WTC11 (cell line): ENCODE measurements around the gene RACK1. TPM values are rescaled to one million over a fixed set of nuclear protein-coding genes. Genes with fewer than 3 reads are reported as not detected.

ENCODE experiments used
- ATAC-seq: fragments of 200-7000 bp; cut with Tn5 transposase; 2 replicates; pipeline ENCODE4 v1.10.0; 2021; ENCODE audit warnings: mild to moderate bottlenecking, moderate library complexity
- CTCF ChIA-PET: fragments of 300-600 bp; sonication (Branson Sonifier 250); formaldehyde crosslinking; loops from one replicate; lab custom pipeline; 2021; ENCODE audit warnings: antibody characterized with exemption; lab: Charles Lee
- POLR2A ChIA-PET: fragments of 350-600 bp; sonication (Branson Sonifier 250); formaldehyde crosslinking; loops from one replicate; lab custom pipeline; 2021; ENCODE audit warnings: antibody characterized with exemption; lab: Charles Lee
- DNase-seq: peaks from one replicate; pipeline ENCODE4 v3.0.0; 2021; ENCODE audit warnings: low spot score
- H3K27ac Mint-ChIP-seq: 2 replicates; pipeline ENCODE4 v1.8.0; 2021; ENCODE audit warnings: mixed read lengths
- H3K27me3 Mint-ChIP-seq: 2 replicates; pipeline ENCODE4 v1.8.0; 2021; ENCODE audit warnings: low read depth, mild to moderate bottlenecking, moderate library complexity, mixed read lengths
- H3K36me3 Mint-ChIP-seq: 2 replicates; pipeline ENCODE4 v1.8.0; 2021; ENCODE audit warnings: mixed read lengths
- H3K4me1 Mint-ChIP-seq: 2 replicates; pipeline ENCODE4 v1.8.0; 2022; ENCODE audit warnings: mixed read lengths
- H3K4me3 Mint-ChIP-seq: 2 replicates; pipeline ENCODE4 v1.8.0; 2021; ENCODE audit warnings: mild to moderate bottlenecking, moderate library complexity, mixed read lengths
- H3K9me3 Mint-ChIP-seq: 2 replicates; pipeline ENCODE4 v1.8.0; 2021; ENCODE audit warnings: mixed read lengths
- GABPB1 ChIP-seq: sonication (generic); formaldehyde crosslinking; IDR thresholded peaks from 2 replicates; pipeline ENCODE4 v1.8.1; 2023; ENCODE audit warnings: mild to moderate bottlenecking, missing genetic modification reagents
- GTF2I ChIP-seq: fragments of 250-450 bp; sonication (Bioruptor Pico); conservative IDR thresholded peaks from 2 replicates; pipeline ENCODE4 v1.4.0; 2021; ENCODE audit warnings: mild to moderate bottlenecking
- JUN ChIP-seq: sonication (generic); formaldehyde crosslinking; IDR thresholded peaks from 2 replicates; pipeline ENCODE4 v1.8.0; 2023; ENCODE audit warnings: mild to moderate bottlenecking, missing genetic modification reagents
- MXD4 ChIP-seq: fragments of 250-450 bp; sonication (Bioruptor Pico); IDR thresholded peaks from 2 replicates; pipeline ENCODE4 v1.8.0; 2021; ENCODE audit warnings: mild to moderate bottlenecking, moderate library complexity, borderline replicate concordance
- NFATC4 ChIP-seq: fragments of 250-450 bp; sonication (Bioruptor Pico); IDR thresholded peaks from 2 replicates; pipeline ENCODE4 v1.9.0; 2021; ENCODE audit warnings: mild to moderate bottlenecking
- RELA ChIP-seq: sonication (generic); formaldehyde crosslinking; IDR thresholded peaks from 2 replicates; pipeline ENCODE4 v1.8.1; 2022; ENCODE audit warnings: missing genetic modification reagents, mild to moderate bottlenecking, borderline replicate concordance
- ZNF138 ChIP-seq: sonication (generic); formaldehyde crosslinking; conservative IDR thresholded peaks from 2 replicates; pipeline ENCODE4 v1.8.1; 2022; ENCODE audit warnings: mild to moderate bottlenecking, moderate library complexity, missing genetic modification reagents
- ZNF219 ChIP-seq: sonication (generic); formaldehyde crosslinking; IDR thresholded peaks from 2 replicates; pipeline ENCODE4 v1.8.0; 2023; ENCODE audit warnings: missing genetic modification reagents, mild to moderate bottlenecking, borderline replicate concordance
- ZNF263 ChIP-seq: sonication (generic); formaldehyde crosslinking; IDR thresholded peaks from 2 replicates; pipeline ENCODE4 v1.8.1; 2022; ENCODE audit warnings: low read depth, mild to moderate bottlenecking, moderate library complexity, missing genetic modification reagents
- ZNF671 ChIP-seq: fragments of 250-450 bp; sonication (Bioruptor Pico); IDR thresholded peaks from 2 replicates; pipeline ENCODE4 v1.8.0; 2021; ENCODE audit warnings: mild to moderate bottlenecking
- total RNA-seq: library from RNA; stranded (reverse); gene quantifications from 3 replicates; pipeline ENCODE4 v1.2.3, GENCODE V29; 2021
- TF ChIP-seq, protein P1 (sequence below): sonication (generic); formaldehyde crosslinking; IDR thresholded peaks from 2 replicates; pipeline ENCODE4 v1.8.0; 2022; ENCODE audit warnings: missing genetic modification reagents
- TF ChIP-seq, protein P2 (sequence below): fragments of 250-450 bp; sonication (Bioruptor Pico); IDR thresholded peaks from 2 replicates; pipeline ENCODE4 v1.9.0; 2021; ENCODE audit warnings: mild to moderate bottlenecking
- TF ChIP-seq, protein P3 (sequence below): sonication (generic); formaldehyde crosslinking; IDR thresholded peaks from 2 replicates; pipeline ENCODE4 v1.8.1; 2023; ENCODE audit warnings: mild to moderate bottlenecking, missing genetic modification reagents, moderate library complexity
- TF ChIP-seq, protein P4 (sequence below): sonication (generic); formaldehyde crosslinking; IDR thresholded peaks from 2 replicates; pipeline ENCODE4 v1.8.0; 2022; ENCODE audit warnings: mild to moderate bottlenecking, missing genetic modification reagents
- TF ChIP-seq, protein P5 (sequence below): sonication (generic); formaldehyde crosslinking; IDR thresholded peaks from 2 replicates; pipeline ENCODE4 v1.8.0; 2022; ENCODE audit warnings: mild to moderate bottlenecking, missing genetic modification reagents
- TF ChIP-seq, protein P6 (sequence below): sonication (generic); formaldehyde crosslinking; IDR thresholded peaks from 2 replicates; pipeline ENCODE4 v1.8.0; 2023; ENCODE audit warnings: missing genetic modification reagents, mild to moderate bottlenecking, borderline replicate concordance
- TF ChIP-seq, protein P7 (sequence below): sonication (generic); formaldehyde crosslinking; IDR thresholded peaks from 2 replicates; pipeline ENCODE4 v1.8.1; 2022; ENCODE audit warnings: mild to moderate bottlenecking, missing genetic modification reagents, moderate library complexity, borderline replicate concordance
- TF ChIP-seq, protein P8 (sequence below): sonication (generic); formaldehyde crosslinking; IDR thresholded peaks from 2 replicates; pipeline ENCODE4 v1.8.1; 2023; ENCODE audit warnings: mild to moderate bottlenecking, missing genetic modification reagents, borderline replicate concordance

The RACK1 gene
- total RNA-seq, 1 experiment from 2014 or later, result 2,360 TPM

DNA sequence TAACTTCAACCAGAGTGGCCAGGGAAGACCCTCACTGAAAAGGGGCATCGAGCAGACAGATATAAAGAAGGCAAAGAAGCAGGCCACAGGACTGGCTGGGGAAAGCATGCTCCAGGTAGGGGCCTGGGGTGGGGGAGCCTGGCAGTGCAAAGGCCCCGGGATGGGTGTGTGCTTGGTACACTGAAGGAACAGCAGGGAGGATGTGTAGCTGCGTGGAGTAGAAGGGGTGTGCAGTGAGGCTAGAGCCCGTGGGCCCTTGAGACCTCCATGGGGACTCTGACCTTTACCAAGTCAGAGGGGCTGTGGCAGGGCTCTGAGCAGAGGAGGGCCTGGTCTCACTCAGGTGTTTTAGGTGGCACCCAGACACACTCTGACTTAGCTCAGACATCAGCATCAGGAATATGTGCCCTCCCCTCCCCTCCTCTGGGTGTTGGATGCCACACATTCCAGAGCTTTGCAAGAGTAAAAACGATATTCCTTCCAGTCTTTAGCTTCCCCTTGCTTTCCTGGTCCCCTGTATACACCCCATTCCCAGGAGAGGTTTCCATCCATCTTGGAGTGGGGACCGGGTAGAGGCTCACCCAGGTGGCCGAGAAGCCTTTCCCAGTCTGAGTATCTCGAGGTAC lies 46.3 kb downstream of the RACK1 start:
- H3K9me3 Mint-ChIP-seq, result no peaks in the 10 kb centered on the region
- TF ChIP-seq, protein P1, sequence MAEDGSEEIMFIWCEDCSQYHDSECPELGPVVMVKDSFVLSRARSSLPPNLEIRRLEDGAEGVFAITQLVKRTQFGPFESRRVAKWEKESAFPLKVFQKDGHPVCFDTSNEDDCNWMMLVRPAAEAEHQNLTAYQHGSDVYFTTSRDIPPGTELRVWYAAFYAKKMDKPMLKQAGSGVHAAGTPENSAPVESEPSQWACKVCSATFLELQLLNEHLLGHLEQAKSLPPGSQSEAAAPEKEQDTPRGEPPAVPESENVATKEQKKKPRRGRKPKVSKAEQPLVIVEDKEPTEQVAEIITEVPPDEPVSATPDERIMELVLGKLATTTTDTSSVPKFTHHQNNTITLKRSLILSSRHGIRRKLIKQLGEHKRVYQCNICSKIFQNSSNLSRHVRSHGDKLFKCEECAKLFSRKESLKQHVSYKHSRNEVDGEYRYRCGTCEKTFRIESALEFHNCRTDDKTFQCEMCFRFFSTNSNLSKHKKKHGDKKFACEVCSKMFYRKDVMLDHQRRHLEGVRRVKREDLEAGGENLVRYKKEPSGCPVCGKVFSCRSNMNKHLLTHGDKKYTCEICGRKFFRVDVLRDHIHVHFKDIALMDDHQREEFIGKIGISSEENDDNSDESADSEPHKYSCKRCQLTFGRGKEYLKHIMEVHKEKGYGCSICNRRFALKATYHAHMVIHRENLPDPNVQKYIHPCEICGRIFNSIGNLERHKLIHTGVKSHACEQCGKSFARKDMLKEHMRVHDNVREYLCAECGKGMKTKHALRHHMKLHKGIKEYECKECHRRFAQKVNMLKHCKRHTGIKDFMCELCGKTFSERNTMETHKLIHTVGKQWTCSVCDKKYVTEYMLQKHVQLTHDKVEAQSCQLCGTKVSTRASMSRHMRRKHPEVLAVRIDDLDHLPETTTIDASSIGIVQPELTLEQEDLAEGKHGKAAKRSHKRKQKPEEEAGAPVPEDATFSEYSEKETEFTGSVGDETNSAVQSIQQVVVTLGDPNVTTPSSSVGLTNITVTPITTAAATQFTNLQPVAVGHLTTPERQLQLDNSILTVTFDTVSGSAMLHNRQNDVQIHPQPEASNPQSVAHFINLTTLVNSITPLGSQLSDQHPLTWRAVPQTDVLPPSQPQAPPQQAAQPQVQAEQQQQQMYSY, result no peak
- TF ChIP-seq ZNF263 (no peak), GABPB1 (CRISPR knock-in tag) (no peak), ZNF219 (CRISPR knock-in tag) (no peak), JUN (CRISPR knock-in tag) (no peak), ZNF671 (CRISPR knock-in tag) (no peak), RELA (CRISPR knock-in tag) (no peak), MXD4 (CRISPR knock-in tag) (no peak), ZNF138 (CRISPR knock-in tag) (no peak), GTF2I (CRISPR knock-in tag) (no peak), NFATC4 (CRISPR knock-in tag) (no peak)
- TF ChIP-seq, protein P2, sequence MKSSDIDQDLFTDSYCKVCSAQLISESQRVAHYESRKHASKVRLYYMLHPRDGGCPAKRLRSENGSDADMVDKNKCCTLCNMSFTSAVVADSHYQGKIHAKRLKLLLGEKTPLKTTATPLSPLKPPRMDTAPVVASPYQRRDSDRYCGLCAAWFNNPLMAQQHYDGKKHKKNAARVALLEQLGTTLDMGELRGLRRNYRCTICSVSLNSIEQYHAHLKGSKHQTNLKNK (CRISPR knock-in tag), result no peak
- TF ChIP-seq, protein P3, sequence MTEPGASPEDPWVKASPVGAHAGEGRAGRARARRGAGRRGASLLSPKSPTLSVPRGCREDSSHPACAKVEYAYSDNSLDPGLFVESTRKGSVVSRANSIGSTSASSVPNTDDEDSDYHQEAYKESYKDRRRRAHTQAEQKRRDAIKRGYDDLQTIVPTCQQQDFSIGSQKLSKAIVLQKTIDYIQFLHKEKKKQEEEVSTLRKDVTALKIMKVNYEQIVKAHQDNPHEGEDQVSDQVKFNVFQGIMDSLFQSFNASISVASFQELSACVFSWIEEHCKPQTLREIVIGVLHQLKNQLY (CRISPR knock-in tag), result no peak
- TF ChIP-seq, protein P4, sequence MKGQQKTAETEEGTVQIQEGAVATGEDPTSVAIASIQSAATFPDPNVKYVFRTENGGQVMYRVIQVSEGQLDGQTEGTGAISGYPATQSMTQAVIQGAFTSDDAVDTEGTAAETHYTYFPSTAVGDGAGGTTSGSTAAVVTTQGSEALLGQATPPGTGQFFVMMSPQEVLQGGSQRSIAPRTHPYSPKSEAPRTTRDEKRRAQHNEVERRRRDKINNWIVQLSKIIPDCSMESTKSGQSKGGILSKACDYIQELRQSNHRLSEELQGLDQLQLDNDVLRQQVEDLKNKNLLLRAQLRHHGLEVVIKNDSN, result no peak
- TF ChIP-seq, protein P5, sequence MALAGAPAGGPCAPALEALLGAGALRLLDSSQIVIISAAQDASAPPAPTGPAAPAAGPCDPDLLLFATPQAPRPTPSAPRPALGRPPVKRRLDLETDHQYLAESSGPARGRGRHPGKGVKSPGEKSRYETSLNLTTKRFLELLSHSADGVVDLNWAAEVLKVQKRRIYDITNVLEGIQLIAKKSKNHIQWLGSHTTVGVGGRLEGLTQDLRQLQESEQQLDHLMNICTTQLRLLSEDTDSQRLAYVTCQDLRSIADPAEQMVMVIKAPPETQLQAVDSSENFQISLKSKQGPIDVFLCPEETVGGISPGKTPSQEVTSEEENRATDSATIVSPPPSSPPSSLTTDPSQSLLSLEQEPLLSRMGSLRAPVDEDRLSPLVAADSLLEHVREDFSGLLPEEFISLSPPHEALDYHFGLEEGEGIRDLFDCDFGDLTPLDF (CRISPR knock-in tag), result no peak
- TF ChIP-seq, protein P6, sequence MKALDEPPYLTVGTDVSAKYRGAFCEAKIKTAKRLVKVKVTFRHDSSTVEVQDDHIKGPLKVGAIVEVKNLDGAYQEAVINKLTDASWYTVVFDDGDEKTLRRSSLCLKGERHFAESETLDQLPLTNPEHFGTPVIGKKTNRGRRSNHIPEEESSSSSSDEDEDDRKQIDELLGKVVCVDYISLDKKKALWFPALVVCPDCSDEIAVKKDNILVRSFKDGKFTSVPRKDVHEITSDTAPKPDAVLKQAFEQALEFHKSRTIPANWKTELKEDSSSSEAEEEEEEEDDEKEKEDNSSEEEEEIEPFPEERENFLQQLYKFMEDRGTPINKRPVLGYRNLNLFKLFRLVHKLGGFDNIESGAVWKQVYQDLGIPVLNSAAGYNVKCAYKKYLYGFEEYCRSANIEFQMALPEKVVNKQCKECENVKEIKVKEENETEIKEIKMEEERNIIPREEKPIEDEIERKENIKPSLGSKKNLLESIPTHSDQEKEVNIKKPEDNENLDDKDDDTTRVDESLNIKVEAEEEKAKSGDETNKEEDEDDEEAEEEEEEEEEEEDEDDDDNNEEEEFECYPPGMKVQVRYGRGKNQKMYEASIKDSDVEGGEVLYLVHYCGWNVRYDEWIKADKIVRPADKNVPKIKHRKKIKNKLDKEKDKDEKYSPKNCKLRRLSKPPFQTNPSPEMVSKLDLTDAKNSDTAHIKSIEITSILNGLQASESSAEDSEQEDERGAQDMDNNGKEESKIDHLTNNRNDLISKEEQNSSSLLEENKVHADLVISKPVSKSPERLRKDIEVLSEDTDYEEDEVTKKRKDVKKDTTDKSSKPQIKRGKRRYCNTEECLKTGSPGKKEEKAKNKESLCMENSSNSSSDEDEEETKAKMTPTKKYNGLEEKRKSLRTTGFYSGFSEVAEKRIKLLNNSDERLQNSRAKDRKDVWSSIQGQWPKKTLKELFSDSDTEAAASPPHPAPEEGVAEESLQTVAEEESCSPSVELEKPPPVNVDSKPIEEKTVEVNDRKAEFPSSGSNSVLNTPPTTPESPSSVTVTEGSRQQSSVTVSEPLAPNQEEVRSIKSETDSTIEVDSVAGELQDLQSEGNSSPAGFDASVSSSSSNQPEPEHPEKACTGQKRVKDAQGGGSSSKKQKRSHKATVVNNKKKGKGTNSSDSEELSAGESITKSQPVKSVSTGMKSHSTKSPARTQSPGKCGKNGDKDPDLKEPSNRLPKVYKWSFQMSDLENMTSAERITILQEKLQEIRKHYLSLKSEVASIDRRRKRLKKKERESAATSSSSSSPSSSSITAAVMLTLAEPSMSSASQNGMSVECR (CRISPR knock-in tag), result no peak
- TF ChIP-seq, protein P7, sequence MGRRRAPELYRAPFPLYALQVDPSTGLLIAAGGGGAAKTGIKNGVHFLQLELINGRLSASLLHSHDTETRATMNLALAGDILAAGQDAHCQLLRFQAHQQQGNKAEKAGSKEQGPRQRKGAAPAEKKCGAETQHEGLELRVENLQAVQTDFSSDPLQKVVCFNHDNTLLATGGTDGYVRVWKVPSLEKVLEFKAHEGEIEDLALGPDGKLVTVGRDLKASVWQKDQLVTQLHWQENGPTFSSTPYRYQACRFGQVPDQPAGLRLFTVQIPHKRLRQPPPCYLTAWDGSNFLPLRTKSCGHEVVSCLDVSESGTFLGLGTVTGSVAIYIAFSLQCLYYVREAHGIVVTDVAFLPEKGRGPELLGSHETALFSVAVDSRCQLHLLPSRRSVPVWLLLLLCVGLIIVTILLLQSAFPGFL (CRISPR knock-in tag), result no peak
- TF ChIP-seq, protein P8, sequence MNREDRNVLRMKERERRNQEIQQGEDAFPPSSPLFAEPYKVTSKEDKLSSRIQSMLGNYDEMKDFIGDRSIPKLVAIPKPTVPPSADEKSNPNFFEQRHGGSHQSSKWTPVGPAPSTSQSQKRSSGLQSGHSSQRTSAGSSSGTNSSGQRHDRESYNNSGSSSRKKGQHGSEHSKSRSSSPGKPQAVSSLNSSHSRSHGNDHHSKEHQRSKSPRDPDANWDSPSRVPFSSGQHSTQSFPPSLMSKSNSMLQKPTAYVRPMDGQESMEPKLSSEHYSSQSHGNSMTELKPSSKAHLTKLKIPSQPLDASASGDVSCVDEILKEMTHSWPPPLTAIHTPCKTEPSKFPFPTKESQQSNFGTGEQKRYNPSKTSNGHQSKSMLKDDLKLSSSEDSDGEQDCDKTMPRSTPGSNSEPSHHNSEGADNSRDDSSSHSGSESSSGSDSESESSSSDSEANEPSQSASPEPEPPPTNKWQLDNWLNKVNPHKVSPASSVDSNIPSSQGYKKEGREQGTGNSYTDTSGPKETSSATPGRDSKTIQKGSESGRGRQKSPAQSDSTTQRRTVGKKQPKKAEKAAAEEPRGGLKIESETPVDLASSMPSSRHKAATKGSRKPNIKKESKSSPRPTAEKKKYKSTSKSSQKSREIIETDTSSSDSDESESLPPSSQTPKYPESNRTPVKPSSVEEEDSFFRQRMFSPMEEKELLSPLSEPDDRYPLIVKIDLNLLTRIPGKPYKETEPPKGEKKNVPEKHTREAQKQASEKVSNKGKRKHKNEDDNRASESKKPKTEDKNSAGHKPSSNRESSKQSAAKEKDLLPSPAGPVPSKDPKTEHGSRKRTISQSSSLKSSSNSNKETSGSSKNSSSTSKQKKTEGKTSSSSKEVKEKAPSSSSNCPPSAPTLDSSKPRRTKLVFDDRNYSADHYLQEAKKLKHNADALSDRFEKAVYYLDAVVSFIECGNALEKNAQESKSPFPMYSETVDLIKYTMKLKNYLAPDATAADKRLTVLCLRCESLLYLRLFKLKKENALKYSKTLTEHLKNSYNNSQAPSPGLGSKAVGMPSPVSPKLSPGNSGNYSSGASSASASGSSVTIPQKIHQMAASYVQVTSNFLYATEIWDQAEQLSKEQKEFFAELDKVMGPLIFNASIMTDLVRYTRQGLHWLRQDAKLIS (CRISPR knock-in tag), result no peak
- ChIA-PET CTCF (interaction anchor here (0.5 to 1.9 kb wide), 4 partner anchors 9 to 413 kb away, joined by 3 to 7 read pairs (median 4); no protein-coding TSS in a partner anchor), POLR2A (interaction anchor here (1.3 kb wide), 1 partner anchor 9 kb away, joined by 3 read pairs; no protein-coding TSS in a partner anchor)
- no peaks in the 10 kb centered on the region for H3K36me3 Mint-ChIP-seq
- peaks cover 53% of the 10 kb centered on the region for H3K4me1 Mint-ChIP-seq
- no peak overlapping the region for H3K27ac Mint-ChIP-seq
- no peak for DNase-seq
- no peak overlapping the region for H3K4me3 Mint-ChIP-seq
- ATAC-seq, result peak; percentile 25
- H3K27me3 Mint-ChIP-seq, result peaks cover 40% of the 10 kb centered on the region
